IPS-20b (cell line): Measurements from ENCODE around the gene TMEM94.

Experiments
- H3K27ac ChIP-seq: one replicate; pipeline ENCODE4 v1.5.1; 2013; ENCODE audit warnings: low read length
- H3K27me3 ChIP-seq: 2 replicates; pipeline ENCODE4 v1.6.1; 2013; ENCODE audit warnings: mild to moderate bottlenecking, low read length, inconsistent platforms; ENCODE audit not compliant: insufficient read depth
- H3K36me3 ChIP-seq: 2 replicates; pipeline ENCODE4 v1.6.1; 2013; ENCODE audit warnings: low read depth, mild to moderate bottlenecking, inconsistent platforms, low read length, moderate library complexity; ENCODE audit not compliant: insufficient read depth
- H3K4me1 ChIP-seq: 2 replicates; pipeline ENCODE4 v1.6.1; 2013; ENCODE audit warnings: mild to moderate bottlenecking, control low read depth, inconsistent platforms, low read length, moderate library complexity; ENCODE audit not compliant: insufficient read depth
- H3K4me3 ChIP-seq: 2 replicates; pipeline ENCODE4 v1.5.1; 2013; ENCODE audit warnings: mild to moderate bottlenecking, low read length, inconsistent platforms
- H3K9ac ChIP-seq: 2 replicates; pipeline ENCODE4 v1.6.1; 2013; ENCODE audit warnings: low read depth, mild to moderate bottlenecking, inconsistent platforms, low read length, moderate library complexity
- H3K9me3 ChIP-seq: 2 replicates; pipeline ENCODE4 v1.6.1; 2013; ENCODE audit warnings: mild to moderate bottlenecking, low read depth, low read length, inconsistent platforms; ENCODE audit not compliant: insufficient read depth

Gene TMEM94

DNA sequence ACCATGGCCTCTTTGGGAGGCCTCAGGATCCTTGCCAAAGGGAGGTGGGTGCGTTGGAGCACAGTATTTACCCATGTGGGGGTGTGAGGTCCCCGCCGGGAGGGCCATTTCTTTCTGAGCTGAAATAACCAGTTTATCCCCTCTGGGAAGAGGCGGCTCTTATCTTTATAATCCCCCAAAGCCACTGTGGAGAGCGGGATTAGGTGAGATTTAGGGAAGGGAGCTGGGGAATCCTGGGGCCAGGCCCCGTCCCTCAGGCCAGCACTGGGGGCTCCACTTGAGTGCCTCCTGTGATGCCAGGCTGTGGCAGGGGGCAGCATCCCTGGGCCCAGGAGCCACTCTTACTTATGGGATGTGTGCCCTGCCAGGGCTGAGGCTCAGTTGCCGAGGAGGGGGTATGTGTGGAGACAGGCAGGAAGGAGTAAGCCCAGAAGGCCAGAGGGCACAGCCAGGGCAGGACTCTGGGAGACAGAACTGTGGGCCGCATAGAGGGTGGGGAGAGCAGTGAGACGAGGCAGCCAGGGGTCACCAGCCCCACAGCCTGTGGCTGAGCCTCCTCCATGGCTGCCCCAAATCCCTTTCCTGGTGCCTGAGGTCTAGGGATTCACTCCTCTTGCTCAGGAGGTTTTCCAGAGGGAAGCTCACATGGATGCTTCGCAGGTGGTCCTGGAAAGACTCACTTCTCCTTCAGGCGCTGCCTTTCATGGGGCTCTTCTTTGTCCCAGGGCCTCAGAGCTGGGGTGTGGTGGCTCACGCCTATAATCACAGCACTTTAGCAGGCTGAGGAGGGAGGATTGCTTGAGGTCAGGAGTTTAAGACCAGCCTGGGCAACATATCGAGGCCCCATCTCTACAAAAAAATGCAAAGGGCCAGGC, 25.0 kb downstream of the TMEM94 start:
- Histone ChIP-seq H3K4me1 (no peaks in the 10 kb centered on the region), H3K9me3 (no peaks in the 10 kb centered on the region), H3K4me3 (no peak overlapping the region), H3K36me3 (peaks cover 8% of the 10 kb centered on the region; the same call in 1 of the 2 replicates), H3K27me3 (no peaks in the 10 kb centered on the region), H3K27ac (no peak overlapping the region), H3K9ac (no peak overlapping the region)

DNA sequence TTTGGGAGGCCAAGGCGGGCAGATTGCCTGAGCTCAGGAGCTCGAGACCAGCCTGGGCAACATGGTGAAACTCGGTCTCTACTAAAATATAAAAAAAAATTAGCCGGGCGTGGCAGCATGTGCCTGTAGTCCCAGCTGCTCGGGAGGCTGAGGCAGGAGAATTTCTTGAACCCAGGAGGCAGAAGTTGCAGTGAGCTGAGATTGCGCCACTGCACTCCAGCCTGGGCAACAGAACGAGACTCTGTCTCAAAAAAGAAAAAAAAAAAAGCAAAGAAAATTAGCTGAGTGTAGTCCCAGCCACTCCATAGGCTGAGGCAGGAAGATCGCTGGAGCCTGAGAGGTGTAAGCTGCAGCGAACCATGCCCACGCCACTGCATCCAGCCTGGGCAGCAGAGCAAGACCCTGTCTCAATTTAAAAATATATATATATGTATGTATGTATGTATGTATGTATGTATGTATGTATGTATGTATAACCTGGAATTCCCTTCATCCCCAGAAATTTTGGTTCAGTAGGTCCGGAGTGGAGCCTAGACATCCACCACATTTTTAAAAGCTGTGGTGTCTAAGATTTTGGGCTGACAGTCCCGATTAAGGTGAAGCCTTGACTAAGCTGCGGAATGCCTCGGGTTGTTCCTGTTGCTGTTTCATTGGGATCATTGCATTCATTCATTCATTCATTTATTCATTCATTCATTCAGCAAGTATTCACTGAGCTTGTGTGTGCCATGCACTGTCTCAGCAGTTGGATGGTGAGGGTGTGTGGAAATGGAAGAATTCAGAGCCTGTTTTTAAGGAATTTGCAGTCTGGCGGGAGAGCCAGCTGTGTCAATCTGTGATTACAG, 25.9 kb downstream of the TMEM94 start:
- H3K4me3 ChIP-seq: no peak overlapping the region
- H3K27me3 ChIP-seq: no peaks in the 10 kb centered on the region
- H3K4me1 ChIP-seq: no peaks in the 10 kb centered on the region
- no peak overlapping the region for H3K27ac ChIP-seq
- H3K9me3 ChIP-seq: no peaks in the 10 kb centered on the region
- no peak overlapping the region for H3K9ac ChIP-seq
- H3K36me3 ChIP-seq: no peaks in the 10 kb centered on the region

DNA sequence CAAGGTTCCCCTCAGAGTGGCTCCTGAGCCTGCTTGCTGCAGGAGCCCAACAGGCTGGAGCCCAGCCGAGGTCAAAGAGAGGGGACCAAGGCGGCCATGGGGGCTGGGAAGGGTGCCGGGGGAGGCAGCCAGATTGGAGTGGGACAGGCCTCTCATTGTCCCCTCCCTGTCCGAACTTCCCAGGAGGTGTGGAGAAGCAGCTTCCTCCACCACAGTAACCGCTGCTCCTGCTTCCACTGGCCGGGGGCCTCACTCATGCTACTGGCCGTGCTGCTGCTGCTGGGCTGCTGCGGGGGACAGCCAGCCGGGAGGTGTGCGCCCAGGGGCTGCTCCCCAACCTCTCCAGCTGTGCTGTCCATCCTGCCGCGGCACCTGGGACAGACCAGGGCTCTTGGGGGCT, 29.3 kb downstream of the TMEM94 start:
- H3K36me3 ChIP-seq: no peaks in the 10 kb centered on the region
- no peak overlapping the region for H3K4me3 ChIP-seq
- no peak overlapping the region for H3K27ac ChIP-seq
- H3K4me1 ChIP-seq: no peaks in the 10 kb centered on the region
- no peak overlapping the region for H3K9ac ChIP-seq
- no peaks in the 10 kb centered on the region for H3K27me3 ChIP-seq
- H3K9me3 ChIP-seq: no peaks in the 10 kb centered on the region

DNA sequence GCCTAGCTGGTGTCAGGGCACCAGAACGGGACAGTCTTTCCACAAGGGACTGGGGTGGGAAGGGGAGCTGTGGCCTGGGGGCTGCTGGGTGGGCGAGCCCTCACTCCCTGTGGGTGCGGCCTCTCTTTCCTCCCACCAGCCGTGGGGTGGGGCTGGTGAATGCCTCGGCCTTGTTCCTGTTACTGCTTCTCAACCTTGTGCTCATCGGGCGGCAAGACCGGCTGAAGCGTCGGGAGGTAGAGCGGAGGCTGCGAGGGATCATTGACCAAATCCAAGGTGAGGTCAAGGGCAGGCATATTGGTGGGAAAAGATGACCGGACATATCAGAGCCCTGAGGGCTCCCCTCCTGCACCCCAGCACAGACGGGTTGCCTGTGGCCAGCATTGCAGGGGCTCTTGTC, 29.7 kb downstream of the TMEM94 start:
- Histone ChIP-seq H3K9me3 (no peaks in the 10 kb centered on the region), H3K4me3 (no peak overlapping the region), H3K9ac (no peak overlapping the region), H3K27ac (no peak overlapping the region), H3K36me3 (no peaks in the 10 kb centered on the region), H3K27me3 (no peaks in the 10 kb centered on the region), H3K4me1 (no peaks in the 10 kb centered on the region)

DNA sequence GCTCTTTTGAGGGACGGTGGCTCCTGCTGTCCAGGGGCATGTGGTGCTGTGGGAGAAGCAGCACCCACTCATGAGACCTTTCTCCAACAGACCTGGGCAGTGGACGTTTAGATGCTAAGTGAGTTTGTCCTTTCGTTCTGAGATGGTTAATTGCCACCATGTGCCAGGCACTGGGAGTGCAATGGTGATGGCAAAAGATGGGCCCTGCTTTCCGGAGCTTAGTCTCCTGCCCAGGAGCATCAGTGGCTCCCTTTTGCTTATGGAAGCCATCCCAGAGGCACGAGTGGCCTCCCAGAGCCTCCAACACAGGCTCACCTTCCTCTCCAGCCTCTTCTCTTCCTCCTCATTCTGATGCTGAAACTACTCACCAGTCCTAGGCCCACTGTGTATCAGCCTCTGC, 30.5 kb downstream of the TMEM94 start:
- Histone ChIP-seq H3K27me3 (no peaks in the 10 kb centered on the region), H3K27ac (no peak overlapping the region), H3K9me3 (no peaks in the 10 kb centered on the region), H3K36me3 (no peaks in the 10 kb centered on the region), H3K4me3 (no peak overlapping the region), H3K9ac (no peak overlapping the region), H3K4me1 (no peaks in the 10 kb centered on the region)

DNA sequence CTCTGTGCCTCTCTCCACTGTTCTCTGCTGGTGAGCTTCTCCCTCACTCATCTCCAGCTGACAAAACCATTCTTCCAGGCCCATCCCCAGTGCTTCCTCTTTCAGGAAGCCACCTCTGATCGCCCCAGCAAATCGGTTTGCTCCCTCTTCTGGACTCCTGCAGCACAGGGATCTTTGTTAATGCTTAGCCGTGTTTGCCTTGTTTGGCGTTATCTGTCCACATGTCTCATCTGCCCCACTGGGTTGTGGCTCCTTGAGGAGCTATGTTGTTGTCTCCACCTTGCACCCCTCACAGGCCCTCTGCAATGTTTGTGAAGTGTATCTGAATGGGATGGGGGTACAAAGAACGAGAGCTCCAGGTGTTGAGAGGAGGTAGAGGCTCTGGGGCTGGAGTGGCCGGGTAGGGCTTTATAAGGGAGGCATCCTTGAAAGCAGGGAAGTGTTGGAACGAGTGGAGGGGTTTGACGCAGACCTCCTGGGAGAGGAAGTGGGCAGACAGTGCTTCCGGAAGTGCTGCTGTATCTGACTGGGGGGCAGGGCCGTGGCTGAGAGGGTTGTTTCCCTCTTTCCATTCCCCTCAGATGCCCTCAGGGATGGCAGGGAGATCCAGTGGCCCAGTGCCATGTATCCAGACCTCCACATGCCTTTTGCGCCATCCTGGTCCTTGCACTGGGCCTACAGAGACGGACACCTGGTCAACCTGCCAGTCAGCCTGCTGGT, 31.1 kb downstream of the TMEM94 start:
- H3K36me3 ChIP-seq: no peaks in the 10 kb centered on the region
- no peaks in the 10 kb centered on the region for H3K27me3 ChIP-seq
- no peak overlapping the region for H3K27ac ChIP-seq
- H3K4me1 ChIP-seq: no peaks in the 10 kb centered on the region
- no peak overlapping the region for H3K9ac ChIP-seq
- H3K9me3 ChIP-seq: no peaks in the 10 kb centered on the region
- H3K4me3 ChIP-seq: no peak overlapping the region

DNA sequence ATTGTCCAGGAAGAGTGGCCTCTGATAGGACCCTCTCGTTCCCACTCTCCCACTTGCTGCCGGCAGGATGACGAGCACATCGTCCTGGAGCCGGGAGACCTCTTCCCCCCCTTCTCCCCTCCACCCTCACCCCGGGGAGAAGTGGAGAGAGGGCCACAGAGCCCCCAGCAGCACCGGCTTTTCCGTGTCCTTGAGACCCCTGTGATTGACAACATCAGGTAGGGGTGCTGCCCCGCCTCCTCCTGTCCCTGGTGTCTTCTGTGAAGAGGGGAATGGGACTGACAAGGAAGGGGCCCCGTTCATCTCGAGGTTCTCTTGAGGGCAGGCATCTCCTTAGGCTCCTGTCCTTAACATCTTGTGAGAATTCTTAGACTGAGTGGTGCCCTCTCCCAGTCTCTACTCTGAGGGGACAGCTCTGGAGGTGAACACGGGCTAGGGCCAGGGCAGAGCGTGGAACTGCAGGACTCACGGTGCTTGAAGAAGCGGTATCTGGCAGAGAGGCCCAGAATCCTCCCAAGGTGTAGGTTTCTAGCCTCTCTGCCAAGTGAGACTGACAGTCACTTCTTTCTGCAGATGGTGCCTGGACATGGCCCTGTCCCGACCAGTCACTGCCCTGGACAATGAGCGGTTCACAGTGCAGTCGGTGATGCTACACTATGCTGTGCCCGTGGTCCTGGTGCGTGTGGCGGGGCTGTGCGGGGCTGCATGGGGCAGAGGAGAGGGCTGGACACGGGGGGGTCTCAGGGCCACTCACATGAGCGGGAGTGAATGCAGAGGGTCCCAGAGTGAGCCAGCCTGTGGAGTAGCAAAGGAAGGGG, 32.5 kb downstream of the TMEM94 start:
- Histone ChIP-seq H3K27me3 (no peaks in the 10 kb centered on the region), H3K4me3 (no peak overlapping the region), H3K9me3 (no peaks in the 10 kb centered on the region), H3K9ac (no peak overlapping the region), H3K36me3 (peaks cover 12% of the 10 kb centered on the region), H3K4me1 (no peaks in the 10 kb centered on the region), H3K27ac (no peak overlapping the region)

DNA sequence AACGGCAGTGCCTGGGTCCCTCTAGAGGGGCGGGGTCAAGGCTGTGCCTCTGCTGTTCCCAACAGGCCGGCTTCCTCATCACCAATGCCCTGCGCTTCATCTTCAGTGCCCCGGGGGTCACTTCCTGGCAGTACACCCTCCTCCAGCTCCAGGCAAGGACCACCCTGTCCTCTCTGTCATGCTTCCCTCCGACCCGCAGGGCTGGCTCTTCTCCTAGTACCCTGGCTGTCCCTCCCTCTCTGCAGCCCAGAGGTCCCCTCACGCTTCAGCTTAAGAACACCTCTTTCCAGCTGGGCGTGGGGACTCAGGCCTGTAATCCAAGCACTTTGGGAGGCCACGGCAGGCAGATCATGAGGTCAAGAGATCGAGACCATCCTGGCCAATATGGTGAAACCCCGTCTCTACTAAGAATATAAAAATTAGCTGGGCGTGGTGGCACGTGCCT, 33.1 kb downstream of the TMEM94 start:
- H3K27ac ChIP-seq: no peak overlapping the region
- H3K9me3 ChIP-seq: no peaks in the 10 kb centered on the region
- no peak overlapping the region for H3K4me3 ChIP-seq
- H3K9ac ChIP-seq: no peak overlapping the region
- H3K4me1 ChIP-seq: no peaks in the 10 kb centered on the region
- peaks cover 17% of the 10 kb centered on the region for H3K36me3 ChIP-seq
- H3K27me3 ChIP-seq: no peaks in the 10 kb centered on the region

DNA sequence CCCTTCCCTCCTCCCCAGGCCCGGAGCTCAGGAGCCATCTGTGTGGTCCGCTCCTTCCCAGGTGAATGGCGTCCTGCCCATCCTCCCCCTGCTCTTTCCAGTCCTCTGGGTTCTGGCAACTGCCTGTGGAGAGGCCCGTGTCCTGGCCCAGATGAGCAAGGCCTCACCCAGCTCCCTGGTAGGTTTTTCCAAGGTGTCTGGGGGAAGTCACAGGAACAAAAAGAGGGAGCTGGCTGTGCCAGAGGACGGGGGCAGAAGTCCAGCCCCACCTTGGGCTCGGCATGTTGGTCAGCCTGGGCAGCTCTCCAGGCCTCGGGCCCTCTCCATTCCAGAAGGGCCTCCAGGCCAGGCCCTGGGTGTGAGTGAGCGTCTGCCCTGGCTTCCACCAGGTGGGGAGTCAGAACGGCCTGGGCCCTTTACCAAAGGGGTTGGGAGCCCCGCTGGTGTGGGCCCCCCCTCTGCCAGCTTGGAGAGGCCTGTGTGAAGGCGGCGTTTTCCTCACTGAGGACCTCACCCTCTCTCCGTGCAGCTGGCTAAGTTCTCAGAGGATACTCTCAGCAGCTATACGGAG, 33.8 kb downstream of the TMEM94 start:
- no peak overlapping the region for H3K9ac ChIP-seq
- peaks cover 17% of the 10 kb centered on the region for H3K36me3 ChIP-seq
- no peaks in the 10 kb centered on the region for H3K9me3 ChIP-seq
- H3K27me3 ChIP-seq: no peaks in the 10 kb centered on the region
- no peaks in the 10 kb centered on the region for H3K4me1 ChIP-seq
- no peak overlapping the region for H3K27ac ChIP-seq
- no peak overlapping the region for H3K4me3 ChIP-seq

DNA sequence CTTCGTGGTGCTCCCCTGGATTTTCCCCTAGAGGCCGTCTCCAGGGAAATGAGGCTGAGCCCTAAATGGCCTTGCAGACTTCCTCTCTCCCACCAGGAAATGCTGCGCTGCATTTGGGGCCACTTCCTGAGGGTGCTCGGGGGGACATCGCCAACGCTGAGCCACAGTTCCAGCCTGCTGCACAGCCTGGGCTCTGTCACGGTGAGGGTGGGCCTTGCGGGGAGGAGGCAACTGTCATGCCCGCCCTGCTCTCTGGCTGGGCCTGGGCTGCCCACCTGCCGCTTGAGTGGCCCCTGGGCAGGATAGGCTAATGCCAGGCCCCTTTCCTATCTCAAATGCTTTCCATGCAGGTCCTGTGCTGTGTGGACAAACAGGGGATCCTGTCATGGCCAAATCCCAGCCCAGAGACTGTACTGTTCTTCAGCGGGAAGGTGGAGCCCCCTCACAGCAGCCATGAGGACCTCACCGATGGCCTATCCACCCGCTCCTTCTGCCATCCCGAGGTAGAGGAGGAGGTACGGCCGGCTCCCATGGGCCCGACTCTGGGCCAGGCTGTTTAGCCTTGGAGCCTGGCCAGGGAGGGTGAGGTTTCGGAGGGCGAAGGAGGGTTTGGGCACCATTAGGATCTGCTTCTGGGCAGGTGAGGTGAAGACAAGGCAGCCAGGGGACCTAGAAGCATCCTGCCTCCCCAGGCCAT, 34.7 kb downstream of the TMEM94 start:
- no peaks in the 10 kb centered on the region for H3K4me1 ChIP-seq
- no peak overlapping the region for H3K4me3 ChIP-seq
- H3K27me3 ChIP-seq: no peaks in the 10 kb centered on the region
- H3K27ac ChIP-seq: no peak overlapping the region
- peaks cover 18% of the 10 kb centered on the region for H3K36me3 ChIP-seq
- no peak overlapping the region for H3K9ac ChIP-seq
- no peaks in the 10 kb centered on the region for H3K9me3 ChIP-seq
